AG08395 (cell line): ENCODE results near the gene PSMD2.
A peak's percentile ranks its signal among the peaks of the same experiment; 100 is the strongest.

Experiments
- DNase-seq: peaks from one replicate; pipeline ENCODE4 v3.0.0; 2012; ENCODE audit warnings: mixed read lengths, low spot score

PSMD2 gene

DNA sequence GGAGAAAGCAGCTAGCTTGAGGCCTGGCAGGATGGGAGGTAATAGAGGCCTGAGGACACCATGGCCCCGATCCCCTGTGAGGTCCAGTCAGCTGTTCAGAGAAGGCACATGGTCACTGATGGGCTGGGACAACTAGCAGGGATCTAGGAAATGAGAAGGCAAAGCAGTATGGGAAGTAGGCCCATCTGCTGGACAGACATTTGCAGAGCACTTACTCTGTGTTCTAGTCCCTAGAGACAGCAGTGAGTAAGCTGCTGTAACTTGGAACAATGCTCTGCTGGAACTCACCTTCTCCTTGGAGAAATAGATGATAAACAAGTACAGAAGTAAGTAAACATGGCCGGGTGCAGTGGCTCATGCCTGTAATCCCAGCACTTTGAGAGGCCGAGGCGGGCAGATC is 16.1 kb upstream of the PSMD2 start:
- DNase-seq: no peak

DNA sequence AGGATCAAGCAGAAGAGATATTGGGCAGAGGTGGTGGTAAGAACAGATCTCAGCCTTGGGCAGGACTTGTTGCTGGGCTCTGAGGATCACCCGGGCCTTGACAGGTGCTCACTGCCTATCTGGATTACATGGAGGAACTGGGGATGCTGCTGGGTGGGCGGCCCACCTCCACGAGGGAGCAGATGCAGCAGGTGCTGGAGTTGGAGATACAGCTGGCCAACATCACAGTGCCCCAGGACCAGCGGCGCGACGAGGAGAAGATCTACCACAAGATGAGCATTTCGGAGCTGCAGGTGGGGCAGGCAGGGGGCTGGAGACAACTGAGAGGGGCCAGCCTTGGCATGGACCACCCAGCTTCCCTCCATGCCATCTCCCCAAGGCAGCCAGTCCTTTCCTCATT is 15.4 kb upstream of the PSMD2 start:
- DNase-seq: no peak

DNA sequence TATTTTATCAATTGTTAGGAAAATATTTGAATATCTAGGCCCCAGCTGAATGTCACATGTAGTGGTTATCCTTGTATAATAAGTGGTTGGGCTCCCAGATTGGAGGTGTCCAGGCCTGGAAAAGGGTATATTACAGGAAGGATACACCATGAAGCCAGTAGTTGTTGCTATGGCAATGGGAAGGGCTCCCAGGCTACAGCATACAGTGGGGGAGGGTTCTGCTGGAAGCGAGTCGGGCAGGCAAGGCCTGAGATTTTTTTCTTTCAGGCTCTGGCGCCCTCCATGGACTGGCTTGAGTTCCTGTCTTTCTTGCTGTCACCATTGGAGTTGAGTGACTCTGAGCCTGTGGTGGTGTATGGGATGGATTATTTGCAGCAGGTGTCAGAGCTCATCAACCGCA is 14.3 kb upstream of the PSMD2 start:
- DNase-seq: peak; percentile 82

DNA sequence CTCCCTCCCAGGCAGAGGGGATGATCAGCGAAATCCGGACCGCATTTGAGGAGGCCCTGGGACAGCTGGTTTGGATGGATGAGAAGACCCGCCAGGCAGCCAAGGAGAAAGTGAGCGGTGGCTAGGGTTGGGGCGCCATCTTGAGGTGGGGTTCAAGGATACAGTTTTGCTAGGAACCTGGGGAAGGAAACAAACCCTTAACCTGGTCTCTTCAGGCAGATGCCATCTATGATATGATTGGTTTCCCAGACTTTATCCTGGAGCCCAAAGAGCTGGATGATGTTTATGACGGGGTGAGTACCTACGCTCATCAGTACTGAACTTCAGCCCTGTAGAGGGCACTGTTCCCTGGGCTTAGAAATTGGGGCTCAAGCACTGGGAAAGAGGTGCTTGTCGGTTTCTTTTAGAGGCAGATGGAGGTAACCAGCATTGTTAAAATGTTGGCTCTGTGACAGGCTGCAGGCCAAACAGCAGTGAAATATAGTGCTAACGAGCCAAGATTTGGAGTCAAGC is 9.6 kb upstream of the PSMD2 start:
- peak; percentile 74 for DNase-seq

DNA sequence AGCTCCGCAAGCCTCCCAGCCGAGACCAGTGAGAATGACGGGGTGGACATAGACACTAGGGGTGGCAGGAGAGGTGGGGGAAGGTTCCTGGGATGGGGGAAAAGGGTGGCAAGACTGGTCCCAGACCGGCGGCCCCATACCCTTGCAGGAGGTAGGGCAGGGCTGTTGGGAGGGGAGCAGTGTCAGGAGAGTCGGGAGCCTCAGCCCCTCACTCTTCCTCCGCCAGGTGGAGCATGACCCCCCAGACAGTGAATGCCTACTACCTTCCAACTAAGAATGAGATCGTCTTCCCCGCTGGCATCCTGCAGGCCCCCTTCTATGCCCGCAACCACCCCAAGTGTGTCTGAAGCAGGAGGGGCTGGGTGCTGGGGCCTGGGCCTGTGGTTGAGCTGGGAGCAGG is 8.7 kb upstream of the PSMD2 start:
- DNase-seq: no peak

DNA sequence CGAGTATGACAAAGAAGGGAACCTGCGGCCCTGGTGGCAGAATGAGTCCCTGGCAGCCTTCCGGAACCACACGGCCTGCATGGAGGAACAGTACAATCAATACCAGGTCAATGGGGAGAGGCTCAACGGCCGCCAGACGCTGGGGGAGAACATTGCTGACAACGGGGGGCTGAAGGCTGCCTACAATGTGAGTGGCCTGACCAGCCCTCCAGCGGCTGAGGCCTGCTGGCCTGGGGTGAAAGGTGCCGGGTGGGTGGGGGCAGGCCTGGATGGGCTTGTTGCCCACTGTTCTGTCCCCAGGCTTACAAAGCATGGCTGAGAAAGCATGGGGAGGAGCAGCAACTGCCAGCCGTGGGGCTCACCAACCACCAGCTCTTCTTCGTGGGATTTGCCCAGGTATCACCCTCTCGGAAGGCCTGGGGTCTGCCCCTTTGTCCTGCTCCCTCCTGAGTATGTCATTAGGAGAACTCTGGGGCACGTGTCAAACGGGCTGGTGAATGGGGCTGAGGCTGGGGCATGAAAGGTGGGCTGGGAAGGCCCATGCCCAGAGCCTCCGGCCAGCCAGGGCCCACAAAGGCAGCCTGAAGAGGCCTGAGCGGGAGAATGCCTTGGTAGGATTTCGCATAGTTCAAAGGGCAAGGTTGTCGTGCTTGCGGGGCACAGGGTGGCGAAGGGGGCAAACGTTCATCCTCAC is 7.8 kb upstream of the PSMD2 start:
- DNase-seq: no peak

DNA sequence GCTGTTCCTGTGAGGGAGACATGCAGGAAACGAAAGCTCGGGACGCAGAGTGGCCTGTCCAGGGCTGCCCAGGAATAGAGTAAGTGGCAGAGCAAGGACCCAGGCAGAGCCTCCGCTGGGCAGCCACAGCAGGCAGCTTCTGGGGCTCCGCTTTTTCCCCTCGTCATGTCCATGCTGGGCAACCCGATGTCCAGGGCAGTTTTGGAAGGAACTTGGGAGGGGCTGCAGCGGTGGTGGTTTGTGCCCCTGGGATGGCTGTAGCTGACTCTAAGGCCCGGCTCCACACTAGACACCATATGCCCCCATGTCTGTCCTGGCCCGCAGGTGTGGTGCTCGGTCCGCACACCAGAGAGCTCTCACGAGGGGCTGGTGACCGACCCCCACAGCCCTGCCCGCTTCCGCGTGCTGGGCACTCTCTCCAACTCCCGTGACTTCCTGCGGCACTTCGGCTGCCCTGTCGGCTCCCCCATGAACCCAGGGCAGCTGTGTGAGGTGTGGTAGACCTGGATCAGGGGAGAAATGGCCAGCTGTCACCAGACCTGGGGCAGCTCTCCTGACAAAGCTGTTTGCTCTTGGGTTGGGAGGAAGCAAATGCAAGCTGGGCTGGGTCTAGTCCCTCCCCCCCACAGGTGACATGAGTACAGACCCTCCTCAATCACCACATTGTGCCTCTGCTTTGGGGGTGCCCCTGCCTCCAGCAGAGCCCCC is 7.1 kb upstream of the PSMD2 start:
- DNase-seq: no peak

DNA sequence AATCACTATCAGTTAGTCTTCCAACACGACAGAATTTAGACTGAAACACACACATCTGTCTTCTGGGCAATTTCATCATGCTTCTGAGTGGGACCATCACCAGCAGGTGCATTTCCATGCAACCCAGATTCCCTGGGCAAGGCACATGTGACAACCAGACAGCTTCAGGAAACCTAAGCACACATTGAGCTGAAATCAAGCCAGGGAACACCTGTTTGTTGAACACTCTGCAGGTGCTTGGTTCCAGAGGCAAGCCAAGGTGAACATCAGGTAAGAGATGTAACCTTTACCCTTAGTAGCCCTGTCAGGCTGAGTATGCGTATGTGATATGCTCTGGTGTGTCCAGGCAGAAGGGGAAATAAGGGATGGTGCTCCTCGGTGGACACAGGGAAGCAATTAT is 3.3 kb upstream of the PSMD2 start:
- no peak for DNase-seq

DNA sequence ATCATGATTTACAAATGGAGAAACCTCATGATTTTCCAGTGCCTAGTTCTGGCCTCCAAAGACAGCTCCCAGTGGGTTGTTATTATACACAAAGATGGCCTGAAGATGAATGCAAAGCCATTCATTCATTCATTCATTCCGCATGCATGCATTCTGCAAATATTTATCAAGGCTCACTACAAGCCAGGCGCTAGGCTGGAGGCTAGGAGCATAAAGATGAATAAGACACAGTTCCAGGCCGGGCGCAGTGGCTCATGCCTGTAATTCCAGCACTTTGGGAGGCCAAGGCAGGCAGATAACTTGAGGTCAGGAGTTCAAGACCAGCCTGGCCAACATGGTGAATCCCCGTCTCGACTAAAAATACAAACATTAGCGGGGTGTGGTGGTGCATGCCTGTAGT is 2.4 kb upstream of the PSMD2 start:
- DNase-seq: no peak

DNA sequence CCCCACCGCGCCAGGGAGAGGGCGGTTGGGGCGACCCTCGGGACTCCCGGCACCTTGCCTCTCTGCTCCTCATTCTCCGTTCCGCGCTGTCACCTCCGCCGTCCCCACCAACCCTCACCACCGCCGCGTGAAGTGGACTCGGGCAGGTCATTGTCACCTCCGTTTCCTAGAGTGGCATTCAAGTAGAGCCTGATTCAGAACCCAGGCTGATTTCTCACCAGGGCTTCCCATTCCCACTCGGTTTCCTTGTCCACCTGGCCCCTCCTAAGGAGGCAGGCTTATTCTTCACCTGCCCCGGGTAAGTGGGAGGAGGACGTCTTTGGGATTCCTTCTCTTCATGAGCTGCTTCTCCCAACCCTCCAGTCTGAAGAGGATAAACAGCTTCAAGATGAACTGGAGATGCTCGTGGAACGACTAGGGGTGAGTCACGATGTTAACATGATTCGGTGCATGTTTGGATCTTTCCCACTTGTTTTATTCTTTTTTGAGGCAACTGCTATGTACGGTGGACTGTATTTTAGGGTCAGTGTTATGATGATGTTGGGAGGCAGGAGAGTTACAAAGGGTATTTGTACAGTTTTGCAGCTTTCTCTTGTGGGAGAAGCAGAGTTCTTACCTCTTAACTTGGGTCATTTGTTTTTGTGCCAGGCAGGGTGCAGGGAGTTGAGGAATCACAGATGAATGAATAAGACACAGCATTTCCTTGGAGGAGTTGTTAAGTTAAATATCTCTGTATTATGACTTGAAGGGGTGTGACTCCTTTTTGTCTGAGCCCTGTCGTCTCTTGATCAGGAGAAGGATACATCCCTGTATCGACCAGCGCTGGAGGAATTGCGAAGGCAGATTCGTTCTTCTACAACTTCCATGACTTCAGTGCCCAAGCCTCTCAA is 692 bp downstream of the PSMD2 start:
- DNase-seq: no peak

DNA sequence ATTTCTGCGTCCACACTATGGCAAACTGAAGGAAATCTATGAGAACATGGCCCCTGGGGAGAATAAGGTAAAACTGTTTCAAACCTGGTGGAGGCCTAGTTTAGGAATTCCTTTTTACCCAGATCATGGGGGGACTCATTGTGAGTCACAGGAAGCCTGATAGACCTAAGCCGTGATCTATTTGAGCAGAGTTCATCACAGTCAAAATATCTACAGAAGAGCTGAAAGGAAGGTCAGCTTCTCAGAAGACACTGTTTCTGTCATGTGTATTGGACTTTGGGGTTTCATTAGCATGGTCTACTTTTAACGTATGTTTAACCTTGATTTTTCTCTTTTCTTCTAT is 1.3 kb downstream of the PSMD2 start:
- no peak for DNase-seq

DNA sequence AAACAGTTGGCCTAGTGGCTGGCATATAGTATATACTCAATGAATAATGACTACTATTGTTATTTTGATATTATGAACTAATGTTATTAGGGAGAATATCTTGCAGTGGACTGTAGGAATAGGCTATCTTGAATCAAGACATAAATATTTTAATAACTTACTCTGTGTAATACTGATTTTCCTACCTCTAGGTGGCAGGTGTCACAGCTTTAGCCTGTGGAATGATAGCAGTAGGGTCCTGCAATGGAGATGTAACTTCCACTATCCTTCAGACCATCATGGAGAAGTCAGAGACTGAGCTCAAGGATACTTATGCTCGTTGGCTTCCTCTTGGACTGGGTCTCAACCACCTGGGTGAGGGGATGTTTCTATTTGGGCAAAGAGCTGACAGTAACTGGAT is 6.5 kb downstream of the PSMD2 start:
- no peak for DNase-seq

DNA sequence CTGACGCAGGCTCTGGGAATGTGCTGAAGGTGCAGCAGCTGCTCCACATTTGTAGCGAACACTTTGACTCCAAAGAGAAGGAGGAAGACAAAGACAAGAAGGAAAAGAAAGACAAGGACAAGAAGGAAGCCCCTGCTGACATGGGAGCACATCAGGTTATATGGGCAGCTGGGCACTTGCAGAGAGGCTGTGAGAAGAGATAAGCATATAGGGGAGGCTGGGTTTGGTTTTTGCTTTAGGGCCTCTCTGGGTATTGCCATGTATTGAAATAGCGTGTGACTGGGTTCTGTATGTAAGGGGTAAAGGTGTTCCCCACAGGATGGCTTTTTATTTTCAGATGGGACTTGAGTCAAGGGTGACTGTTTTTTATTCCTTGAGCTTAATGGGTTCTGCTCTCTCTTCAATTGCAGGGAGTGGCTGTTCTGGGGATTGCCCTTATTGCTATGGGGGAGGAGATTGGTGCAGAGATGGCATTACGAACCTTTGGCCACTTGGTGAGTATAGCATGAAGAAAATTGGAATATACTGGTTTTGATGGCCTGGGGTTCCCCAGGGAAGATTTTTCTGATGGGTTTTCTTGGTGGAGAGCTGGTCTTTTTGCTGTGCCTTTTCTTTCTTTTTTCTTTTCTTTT is 7.4 kb downstream of the PSMD2 start:
- no peak for DNase-seq

DNA sequence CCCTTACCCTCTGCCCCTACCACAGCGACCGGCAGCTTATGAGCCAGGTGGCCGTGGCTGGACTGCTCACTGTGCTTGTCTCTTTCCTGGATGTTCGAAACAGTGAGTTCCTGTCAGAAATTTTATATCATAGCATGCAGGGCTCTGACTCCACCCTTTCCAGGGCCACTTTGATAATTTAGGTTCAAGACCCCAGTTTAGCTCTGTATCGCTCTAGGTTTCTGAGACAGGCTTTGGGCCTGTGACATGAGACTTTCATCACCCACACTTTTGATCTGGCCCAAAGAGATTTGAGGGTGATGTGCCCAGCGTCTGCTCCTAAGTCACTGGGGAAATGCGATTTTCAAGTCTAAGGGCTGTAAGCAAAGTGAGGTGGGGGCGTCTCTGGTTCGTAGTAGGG is 8.9 kb downstream of the PSMD2 start:
- DNase-seq: no peak

DNA sequence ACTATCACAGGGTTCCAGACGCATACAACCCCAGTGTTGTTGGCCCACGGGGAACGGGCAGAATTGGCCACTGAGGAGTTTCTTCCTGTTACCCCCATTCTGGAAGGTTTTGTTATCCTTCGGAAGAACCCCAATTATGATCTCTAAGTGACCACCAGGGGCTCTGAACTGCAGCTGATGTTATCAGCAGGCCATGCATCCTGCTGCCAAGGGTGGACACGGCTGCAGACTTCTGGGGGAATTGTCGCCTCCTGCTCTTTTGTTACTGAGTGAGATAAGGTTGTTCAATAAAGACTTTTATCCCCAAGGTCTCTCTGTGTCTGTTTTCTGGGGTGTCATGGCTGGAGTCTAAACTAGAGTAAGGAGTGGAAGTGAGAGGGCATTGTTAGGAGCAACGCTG is 9.7 kb downstream of the PSMD2 start:
- no peak for DNase-seq

DNA sequence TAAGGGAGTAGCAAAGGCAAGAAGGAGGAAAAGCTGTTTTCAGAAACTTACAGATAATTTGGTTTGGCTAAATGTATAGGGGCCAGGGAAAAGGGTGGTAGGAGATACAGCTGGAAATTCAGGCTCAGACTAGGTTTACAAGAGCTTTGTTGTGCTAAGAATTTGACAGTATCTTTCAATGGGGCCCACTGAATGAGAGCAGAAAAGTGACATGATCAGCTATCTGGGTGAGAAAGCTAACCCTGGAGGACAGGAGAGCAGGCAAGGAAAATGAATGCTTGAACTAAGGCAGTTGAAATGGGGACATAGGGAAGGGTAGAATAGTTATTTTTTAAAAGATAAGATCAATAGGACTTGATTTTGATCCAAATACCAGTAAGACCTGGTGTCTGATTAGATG is 12.6 kb downstream of the PSMD2 start:
- no peak for DNase-seq

DNA sequence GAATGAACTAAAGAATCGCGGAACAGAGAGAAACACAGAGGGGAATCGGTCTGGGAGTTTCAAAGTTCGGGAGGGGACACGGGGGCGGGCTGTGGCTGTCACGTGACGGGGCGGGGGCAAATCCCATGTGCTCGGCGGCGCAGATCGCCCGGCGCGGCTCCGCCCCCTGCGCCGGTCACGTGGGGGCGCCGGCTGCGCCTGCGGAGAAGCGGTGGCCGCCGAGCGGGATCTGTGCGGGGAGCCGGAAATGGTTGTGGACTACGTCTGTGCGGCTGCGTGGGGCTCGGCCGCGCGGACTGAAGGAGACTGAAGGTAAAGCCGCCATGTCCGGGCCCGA is 15.3 kb downstream of the PSMD2 start, which contains the start of gene EIF4G1:
Gene EIF4G1 (plus strand): TSS at position 244 of the 337 bp plus-strand sequence. CDS start 1,191 bp downstream, outside the sequence.
- peak; percentile 98 for DNase-seq

DNA sequence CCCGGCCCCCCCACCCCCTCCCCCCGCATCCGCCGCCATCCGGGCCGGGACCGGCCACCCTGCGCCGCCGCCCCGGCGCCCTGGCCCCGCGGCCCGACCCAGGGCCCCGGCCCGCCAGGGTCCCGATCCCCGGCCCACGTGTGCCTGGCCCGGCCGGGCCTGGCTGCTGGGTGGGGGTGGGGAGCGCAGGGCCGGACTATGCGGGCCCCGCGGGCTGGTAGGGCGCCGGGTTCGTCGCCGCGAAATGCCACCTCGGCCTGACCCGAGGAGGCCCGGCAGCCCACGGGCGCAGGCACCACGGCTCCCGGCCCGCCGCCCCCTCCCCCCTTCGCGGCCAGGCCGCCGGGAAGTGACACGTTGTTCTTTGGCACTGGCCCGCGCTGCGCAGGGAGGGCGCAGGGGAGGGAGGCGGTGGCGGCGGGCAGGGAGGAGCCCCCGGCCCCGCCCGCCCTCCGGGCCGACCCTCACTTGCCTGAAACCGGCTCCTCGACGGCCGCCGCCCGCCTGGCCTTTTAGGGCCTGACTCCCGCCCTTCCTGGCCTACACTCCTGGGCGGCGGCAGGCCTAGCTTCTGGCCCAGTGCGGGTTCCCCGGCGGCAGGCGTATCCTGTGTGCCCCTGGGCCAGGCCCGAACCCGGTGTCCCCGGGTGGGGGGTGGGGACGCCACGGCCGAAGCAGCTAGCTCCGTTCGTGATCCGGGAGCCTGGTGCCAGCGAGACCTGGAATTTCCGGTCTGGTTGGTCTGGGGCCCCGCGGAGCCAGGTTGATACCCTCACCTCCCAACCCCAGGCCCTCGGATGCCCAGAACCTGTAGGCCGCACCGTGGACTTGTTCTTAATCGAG is 15.9 kb downstream of the PSMD2 start:
- peak; percentile 85 for DNase-seq

DNA sequence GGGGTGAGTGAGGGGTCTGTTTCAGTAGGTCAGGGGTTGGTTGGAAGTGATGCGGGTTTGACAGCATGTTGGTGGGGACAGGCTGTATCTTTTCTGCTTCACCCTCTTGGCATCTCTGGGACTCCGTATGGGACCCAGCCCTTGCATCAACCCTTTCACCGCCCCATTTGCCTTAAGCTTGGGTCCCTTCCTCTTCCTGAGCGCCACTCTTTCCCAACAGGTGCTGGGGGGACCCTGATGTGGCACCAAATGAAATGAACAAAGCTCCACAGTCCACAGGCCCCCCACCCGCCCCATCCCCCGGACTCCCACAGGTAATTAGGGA is 16.5 kb downstream of the PSMD2 start:
- no peak for DNase-seq

DNA sequence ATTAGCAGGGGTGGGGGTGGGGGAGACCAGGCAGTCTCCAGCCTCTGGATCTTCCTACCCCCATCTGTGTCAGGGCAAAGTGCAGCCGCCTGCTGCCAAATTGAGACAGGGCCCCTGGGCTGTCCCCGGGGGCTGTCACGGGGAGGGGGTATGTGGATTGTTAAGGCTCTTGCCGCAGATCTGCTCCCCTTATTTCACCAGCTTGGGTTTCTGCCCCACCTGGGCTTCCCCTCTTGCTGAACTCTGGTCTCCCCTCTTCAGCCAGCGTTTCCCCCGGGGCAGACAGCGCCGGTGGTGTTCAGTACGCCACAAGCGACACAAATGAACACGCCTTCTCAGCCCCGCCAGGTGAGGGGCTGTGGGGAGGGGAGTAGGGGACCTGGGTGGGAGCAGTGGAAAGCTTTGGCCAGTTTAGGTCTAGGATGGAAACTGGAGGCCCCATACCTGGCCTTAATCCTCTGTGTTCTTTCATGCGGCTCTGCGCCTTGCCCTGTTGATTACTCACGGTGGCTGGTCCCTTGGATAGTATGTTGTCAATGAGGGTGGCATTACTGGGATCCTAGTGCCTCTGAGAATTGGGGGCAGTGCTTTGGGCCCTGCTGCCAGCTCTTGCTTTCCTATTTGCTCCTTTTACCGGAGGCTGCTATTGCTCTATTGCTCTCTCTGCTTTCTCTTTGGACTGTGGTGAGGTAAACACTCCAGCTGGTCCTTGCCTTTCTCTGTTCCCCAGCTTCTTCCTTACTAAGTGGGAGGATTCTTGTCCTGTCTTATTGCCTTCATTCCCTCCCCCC is 17.0 kb downstream of the PSMD2 start:
- DNase-seq: no peak

DNA sequence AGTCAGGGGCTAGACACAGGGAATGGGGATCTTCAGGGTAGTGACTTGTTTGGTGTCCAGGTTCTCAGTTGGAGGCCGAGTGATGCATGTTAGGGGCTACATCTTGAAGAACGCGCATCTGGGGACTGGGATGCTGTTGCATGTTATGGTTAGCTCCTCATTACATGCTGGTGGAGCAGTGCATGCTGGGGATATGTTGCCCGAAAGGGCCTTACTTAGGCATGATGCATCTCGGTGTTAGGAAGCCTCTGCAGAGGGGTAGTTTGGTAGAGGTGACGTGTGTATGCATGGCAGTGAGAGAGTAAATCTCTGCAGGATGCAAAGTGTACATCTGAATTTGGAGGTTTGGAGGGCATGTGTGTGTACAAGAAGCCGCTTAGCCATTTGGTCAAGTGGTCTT is 17.8 kb downstream of the PSMD2 start:
- DNase-seq: no peak
